NOMO-1 treated with DMSO at 0.1 percent for 48 hours (cell line): ENCODE measurements around the gene ME3.

Experiments used
- DNase-seq: peaks from one replicate; lab custom pipeline; 2025; ENCODE audit not compliant: unreplicated experiment; lab: John Stamatoyannopoulos, UW

The ME3 gene

DNA sequence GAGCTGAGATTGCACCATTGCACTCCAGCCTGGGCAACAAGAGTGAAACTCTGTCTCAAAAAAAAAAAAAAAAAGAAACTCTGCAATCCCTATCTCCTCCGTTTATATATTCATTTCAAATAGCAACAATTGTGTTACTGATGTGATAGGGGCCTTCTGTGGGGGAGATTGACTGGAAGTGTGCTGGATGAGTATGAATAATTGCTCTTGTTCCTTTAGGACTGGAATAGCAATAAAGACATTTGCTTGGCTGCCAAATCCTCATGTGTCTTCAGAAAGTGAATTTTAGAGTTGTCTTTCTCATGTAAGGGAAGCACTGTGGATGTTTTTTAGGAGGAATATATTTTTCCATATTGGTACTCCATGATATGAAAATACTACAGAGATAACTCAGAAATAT, 21.1 kb upstream of the ME3 start:
- no peak for DNase-seq

DNA sequence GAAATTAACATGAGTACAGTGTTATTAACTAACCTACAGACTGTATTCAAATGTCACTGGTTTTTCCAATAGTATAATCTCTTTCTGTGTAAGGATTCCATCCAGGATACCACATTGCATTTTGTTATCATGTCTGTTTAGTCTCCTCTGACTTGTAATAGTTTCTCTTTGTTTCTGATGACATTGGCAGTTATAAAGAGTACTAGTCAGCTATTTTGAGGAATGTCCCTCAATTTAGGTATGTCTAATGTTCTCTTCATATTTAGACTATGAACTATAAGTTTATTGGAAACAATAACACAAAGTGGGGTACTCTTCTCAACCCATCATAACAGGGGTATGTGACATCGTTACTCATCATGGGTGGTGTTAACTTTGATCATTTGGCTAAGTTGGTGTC, 20.3 kb upstream of the ME3 start:
- DNase-seq = no peak

DNA sequence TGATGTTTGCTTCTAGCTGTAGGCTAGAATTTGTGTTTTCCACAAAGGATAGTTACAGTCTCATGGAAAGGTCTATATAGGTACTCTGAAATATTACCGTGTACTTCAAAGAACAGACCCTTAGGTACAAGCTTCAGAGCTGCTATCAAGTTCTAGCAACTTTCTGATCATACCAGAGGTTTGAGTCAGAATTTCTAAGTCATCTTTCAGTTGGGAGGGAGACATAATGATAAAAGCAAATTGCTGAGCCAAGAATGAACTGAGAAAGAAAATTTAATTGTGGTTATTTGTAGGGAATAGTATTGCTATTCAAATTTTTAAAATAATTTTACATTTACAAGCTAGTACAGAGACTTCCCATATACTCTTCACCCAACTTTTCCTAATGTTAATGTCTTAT, 19.9 kb upstream of the ME3 start:
- DNase-seq = no peak

DNA sequence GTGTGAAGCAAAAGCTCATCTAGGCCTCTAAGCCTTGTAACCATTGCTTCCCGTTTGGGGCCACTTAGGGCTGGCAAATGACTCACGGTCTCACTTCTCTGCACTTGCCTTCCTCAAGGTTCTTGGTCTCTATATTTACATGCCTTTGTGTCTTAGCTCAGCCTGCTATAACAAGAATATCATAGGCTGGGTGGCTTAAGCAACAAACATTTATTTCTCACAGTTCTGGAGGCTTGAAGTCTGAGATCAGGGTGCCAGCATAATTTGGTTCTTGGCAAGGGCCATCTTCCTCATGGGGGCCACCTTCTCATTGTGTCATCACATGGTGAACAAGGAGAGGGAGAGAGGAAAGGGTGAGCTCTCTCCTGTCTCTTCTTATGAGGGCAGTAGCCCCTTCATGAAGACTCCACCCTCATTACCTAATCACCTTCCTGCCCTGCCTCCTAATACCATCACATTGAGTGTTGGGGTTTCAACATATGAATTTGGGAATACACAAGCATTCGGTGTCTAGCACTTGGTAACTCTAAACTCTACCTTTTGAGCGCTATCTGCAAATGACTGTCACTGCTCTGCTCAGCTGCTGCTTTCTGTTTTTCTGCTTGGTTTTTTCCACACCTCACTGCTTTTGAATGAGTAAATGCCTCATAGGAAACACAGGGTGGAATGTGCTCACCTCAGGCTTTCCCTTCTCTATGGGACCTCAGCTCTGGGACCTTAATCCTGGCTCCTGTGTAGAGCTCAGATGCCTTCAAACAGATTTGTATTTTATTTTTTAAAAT, 16.2 kb upstream of the ME3 start:
- peak; percentile 93 for DNase-seq

DNA sequence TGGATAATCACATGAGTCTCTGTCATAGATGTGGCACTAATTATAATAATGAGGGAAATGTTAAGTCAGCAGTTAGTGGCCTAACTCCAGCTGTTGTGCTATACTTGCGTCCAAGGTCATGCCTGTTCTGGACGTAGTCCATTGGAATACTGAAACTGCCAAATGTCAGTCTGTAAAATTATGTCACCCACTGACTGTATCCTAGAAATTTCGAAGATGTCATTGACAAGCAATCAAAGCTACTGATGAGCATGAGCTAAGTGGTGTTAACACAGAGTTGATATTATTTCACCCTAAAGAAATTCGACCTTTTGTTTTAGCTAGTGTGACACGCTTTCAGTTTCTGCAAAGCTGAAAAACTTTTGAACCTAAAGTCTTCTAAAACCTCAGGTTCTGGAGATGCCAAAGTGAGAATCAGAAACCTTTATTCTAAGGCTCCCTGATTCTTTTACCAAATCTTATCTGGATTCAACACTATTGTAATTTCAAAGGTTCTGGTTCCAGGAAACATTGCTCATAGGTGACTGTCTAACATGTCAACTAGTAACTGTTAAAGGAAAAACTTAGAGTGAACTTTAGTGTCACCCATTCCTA, 14.9 kb upstream of the ME3 start:
- DNase-seq = no peak

DNA sequence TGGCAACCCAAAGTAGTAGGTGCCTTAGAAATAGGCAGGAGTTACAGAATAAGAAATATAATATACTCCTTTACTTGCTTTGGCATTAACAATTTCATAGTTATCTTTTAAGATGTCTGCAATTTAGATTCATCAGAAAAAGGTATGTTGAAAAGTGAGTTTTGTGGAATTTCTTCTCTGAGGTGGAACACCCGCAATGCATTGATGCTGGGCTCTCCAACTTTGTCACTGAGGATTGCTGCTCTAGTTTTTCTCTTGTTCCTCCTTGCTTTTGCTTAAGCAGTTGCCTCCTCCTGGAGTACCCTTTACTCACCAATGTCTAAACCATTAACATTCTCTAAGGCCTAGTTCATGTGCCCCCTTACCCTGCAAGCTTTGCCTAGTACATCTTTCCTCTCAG, 14.1 kb upstream of the ME3 start:
- no peak for DNase-seq

DNA sequence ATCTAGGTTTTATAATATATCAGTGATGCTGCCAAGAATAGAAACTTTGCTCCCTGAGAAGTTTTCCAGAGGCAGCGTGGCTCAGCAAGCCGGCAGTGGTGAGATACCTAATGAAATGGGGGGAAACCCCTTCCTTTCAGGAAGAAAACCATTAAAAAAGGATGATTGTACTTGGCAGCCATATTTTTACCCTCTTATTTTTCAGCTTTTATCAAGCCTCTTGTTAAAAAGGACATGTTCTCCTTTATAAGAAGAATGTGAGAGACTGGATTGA, 9.0 kb upstream of the ME3 start:
- no peak for DNase-seq

DNA sequence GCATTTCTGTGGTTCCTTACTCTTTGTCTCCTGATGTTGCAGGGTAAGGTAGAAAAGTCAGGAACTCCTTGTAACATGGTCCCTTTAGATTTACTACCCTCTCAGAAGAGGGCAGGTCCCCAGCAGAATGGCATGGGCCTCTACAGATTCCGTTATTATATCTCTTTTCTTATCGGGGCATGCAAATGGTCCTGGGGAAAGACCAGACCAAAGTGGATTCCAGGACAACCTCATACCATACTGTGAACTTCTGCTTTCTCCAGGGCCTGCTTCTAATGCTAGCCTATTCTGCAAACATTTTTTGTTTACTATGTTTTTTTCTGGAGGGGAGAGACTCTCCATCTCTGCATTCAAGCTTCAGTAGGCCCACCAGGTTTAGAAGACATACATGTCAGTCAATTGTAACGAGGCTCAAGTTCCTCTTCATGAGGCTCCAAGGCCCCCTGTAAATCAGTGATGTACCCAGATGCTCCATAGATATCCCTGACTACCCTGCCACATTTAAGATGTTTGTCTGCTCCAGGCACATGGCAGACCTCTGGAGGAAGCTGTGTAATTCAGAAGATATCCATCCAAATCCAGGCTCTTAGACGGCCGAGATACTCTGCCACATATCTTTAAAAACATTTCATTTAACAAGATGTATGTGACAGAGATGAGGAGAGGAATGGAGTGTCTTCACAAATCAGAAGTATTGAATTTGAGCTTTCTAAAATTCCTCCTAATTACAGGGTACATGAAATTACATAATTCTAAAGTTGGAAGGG, 8.5 kb upstream of the ME3 start:
- no peak for DNase-seq

DNA sequence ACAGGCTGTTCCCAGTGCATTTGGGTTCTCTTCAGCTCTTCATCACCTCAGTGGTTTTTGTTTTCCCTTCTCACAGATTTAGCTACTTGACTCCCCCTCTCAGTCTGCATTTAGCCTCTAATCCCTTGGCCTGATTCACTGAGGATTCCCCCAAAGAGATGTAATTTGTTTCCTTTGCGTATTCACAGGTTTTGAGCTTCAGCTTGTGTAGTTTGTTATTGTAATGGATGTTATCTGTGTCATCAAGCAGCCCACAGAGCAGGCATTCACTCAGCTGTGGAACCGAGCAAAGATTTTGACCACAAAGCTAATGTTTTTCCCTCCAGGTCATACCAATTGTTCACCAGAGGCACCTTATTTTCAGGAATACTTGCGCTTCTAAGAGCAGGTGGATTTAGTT, 6.4 kb upstream of the ME3 start:
- no peak for DNase-seq

DNA sequence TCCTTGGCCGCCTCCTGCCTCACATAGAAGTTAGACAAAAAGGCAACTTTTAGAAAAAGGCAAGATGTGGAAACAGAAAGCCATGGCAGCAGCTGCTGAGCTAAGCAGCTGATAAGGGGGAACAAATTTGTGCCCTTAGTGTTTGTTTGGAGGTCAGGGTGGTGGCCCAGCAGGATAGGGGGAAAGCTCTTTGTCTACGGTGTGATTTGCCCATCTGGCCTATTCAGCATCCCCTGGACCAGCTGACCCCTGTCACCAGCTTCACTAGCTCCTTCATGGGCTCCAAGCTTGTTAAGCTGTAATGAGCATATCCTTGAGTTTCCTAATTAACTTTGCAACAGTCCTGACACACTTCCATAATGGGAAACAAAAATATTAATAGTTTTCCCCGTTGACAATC, 5.9 kb upstream of the ME3 start:
- no peak for DNase-seq

DNA sequence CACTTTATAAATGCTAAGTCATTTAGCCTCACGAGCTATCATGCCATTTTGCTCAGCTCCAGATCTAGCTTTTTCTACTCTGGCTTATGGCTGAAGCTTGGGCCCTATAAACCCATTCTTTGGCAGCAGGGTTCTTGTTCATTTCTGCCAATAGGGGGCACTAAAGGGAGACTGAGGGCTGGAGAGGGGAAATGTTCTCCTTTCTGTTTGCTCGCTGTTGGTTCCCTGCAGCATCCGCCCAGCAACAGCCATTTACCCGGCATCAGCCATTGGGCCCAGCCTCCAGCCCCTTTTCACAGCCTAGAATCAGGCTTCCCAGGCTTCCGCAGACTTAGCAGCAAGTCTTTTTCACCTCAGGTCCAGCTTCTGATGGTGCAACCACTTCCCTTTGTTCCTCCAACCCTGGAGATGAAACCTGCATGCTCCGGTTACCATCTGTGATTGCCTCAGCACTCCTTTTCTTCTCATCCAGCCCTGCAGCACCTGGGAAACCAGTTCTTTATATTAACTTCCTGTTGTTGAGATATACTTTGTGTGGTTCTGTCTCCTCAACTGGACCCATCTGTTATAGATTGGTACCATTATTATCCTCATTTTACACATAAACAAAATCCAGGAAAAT, 4.2 kb upstream of the ME3 start:
- DNase-seq = peak; percentile 16

DNA sequence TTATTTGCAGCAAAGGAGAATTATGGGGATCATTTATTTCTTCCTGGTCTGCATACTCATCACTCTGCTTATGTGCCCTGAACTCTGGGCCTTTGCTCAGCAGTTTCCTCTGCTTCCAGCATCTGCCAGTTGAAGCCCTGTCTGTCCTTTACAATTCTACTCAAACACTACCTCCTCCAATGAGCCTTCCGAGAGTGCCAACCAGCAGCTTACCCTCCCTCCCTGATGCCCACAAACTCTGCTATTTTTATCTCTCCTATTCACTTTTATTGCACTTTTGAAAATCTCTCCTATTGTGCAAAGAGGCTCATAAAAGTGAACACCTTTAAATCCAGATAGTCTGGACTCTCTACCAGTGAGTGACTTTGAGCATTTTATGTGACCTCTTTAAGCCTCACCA, 3.6 kb upstream of the ME3 start:
- DNase-seq = no peak

DNA sequence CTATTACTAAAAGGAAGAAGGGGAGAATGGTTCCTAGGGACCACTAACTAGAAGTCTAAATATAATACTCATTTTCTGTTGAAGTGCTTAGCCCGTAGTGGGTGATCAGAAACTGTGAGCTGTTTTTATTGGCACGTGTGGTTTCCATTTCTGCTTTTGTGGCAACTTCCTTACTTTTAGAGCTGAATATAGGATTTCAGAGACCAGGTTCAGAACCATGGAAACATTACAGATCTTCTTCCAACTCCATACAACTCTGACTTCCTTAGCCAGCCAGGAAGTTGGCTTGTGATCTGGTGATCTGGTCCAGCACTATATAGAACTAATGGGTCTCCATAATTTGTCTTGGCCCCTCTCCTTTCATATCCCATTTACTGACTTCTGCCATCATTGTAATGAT, 2.6 kb upstream of the ME3 start:
- peak; percentile 69 for DNase-seq

DNA sequence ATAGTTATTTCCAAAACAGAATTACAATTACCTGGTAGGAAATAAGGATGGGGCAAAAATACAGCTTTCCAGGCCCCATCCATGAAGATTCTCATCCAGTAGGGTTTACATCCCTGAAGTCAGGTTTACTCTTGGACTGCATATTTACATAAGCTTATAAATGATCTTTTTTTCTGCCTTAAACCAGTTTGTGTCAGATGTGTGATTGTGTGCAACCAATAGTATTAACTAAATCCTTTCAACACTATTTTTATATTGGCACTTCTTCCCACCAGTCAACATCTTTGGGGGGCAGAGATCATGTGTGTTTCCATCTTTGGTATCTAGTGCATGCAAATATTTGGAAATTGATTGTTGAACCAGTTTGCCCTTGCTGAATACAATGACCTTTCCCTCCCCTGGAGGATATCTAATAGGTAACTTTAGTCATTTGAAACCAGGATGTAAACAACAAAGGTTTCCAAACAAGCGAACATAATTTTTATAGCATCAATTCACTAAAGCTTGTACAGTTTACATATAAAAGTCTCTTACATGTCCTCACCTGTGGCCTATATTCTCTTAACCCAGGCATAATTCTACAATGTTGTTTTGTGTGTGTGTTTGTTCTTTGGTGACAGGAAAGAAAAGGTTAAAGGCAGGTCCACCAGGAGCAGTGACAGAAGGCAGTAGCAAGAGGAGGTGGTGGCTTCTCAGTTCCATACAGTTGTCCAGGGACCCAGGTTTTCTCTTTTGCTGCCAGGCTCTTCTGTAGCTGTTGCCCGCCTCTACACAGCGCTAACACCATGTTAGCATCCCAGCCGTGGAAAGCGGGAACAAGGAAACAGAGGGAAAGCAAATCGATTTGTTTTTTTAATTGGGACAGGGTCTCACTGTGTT, 1.7 kb upstream of the ME3 start:
- DNase-seq = no peak

DNA sequence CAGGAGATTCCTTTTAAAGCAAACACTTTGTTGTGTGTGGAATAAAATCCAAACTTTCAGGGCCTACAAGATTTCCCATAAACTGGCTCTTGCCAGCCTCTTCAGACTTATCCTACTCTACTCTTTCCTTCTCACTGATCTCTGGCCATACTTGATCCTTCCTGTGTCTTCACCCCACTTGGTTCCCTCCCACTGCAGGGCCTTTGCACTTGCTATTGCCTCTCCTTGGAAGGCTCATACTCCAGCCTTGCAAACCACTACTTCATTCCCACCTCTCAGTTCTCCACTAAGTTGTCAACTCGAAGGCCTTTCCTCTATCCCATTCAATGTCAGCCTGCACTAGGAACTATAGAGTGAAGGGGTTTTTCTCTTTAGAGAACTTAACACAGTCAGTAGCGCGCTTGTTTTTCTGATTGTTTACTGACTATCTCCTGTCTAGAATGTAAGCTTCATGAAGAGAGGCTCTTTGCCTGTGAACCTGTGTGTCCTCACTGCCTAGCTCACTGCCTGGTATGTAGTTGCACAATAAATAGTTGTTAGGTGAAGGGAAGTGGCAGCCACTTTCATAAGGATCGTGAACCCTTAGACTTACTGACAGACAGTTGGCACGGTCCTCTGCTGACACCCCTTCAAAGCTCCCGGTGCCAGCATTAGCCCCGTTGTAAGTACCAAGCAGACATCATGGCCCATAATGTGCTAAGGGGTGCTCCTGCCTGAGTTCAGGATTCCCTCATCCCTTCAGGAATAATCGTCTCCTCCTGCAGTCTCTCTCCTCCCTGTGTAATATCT, 833 bp upstream of the ME3 start:
- DNase-seq = peak; percentile 10

DNA sequence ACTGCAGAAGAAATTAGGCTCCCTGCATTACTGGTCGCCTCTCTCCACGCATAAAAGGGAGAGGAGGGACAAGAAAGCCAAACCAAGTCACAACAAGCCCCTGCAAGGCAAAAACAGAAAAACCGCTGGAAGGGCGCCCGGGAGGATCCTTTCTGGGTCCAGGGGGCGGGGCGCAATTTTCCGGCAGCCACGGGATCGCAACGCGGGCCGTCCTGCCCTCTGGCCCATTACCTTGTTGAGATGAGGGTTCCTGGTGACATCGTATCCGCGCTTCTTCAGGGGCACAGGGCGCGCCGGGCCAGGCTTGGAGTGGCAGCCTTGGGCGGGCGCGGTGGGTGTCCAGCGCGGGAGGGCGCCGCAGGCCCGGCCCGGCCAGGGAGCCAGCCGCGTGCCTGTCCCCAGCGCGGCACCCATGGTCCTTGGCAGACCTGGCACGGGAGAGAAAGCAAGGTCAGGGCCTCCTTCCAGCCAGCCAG, 847 bp downstream of the ME3 start:
- no peak for DNase-seq

DNA sequence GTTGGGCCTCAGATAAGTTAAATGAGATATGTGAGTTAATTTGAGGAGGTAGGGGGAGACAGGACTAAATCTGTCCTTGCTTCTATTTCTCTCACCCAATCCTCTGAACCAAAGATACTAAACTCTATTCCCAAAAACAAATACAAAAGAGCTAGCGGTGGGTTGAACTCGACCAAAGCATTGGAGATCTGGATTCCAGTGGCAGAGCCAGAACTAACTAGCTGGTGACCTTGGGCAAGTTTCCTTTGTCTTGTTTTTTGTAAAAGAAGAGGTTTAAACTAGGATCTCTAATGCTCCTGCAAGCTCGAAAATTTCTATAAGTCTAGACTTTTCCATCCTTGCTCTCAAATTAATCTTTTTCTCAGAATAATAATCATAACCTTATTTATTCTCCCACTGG, 1.5 kb downstream of the ME3 start:
- DNase-seq = no peak

DNA sequence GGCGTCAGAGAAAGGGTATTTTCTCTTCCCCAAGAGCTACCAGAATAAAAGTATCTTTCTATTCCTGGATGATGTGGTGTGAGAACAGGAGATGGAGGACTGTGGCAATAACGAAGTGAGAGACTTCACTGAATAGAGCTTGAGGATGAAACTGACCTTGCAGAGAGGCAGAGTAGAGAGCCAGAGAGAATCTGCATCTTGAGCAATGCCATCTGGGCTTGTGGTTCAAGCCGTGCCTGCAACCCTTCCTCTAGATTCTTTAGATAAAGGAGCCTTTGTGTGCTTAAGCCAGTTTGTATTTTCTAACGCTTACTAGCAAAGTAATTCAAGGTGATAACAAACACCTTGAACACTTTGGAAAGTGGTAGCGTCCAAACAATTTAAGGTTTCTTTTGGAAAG, 2.2 kb downstream of the ME3 start:
- peak; percentile 54 for DNase-seq

DNA sequence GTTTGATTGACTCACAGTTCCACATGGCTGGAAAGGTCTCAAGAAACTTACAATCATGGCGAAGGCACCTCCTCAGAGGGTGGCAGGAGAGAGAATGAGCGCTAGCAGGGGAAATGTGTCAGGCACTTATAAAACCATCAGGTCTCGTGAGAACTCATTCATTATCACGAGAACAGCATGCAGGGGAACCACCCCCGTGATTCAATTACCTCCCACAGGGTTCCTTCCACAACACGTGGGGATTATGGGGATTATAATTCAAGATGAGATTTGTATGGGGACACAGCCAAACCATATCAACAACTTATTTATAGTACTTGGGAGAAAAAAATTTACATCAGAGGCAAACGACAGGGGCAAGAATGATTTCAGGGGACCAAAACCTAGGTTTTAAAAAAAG, 3.0 kb downstream of the ME3 start:
- DNase-seq = no peak

DNA sequence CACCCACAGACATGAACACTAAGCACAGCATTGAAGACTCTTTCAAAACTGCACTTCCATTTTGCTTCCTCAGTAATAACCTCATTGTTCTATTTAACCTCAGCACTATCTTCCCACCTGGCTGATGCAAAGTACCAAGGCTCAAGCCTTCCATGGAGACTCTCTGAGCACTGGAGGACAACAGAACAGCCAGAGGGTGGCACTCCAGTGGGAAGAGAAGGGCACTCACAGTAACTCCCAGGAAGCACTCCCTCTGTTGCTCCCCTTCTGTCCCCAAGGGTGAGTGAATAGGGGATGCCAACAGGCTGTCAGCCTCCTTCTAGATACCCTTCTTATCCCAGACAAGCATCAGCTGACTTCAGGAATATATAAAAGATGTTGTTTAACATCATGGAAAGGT, 3.5 kb downstream of the ME3 start:
- DNase-seq = no peak
